Measurements from ENCODE around the gene CCDC178.
A peak's percentile ranks its signal among the peaks of the same experiment; 100 is the strongest.

Gene CCDC178

GRCh38 chr18:32907648-32908423 is 532.7 kb downstream of the CCDC178 start:
- no peak for TF ChIP-seq CREB1 (IDR thresholded peaks at IDR 0.05; ENCODE audit: low read depth)
- TF ChIP-seq FOXM1 (IDR thresholded peaks at IDR 0.05; ENCODE audit: borderline replicate concordance, low read depth): no peak
- TF ChIP-seq RAD21 (IDR thresholded peaks at IDR 0.05; ENCODE audit: low read depth): no peak
- TF ChIP-seq CEBPB (IDR thresholded peaks at IDR 0.05): no peak
- no peak for TF ChIP-seq TEAD4 (IDR thresholded peaks at IDR 0.05)
- TF ChIP-seq, protein P1, sequence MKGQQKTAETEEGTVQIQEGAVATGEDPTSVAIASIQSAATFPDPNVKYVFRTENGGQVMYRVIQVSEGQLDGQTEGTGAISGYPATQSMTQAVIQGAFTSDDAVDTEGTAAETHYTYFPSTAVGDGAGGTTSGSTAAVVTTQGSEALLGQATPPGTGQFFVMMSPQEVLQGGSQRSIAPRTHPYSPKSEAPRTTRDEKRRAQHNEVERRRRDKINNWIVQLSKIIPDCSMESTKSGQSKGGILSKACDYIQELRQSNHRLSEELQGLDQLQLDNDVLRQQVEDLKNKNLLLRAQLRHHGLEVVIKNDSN (IDR thresholded peaks at IDR 0.05): no peak
- TF ChIP-seq, protein P2, sequence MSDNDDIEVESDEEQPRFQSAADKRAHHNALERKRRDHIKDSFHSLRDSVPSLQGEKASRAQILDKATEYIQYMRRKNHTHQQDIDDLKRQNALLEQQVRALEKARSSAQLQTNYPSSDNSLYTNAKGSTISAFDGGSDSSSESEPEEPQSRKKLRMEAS (IDR thresholded peaks at IDR 0.05): no peak
- no peak for TF ChIP-seq TAF1 (IDR thresholded peaks at IDR 0.05; ENCODE audit: low read depth)
- TF ChIP-seq REST (IDR thresholded peaks at IDR 0.05; ENCODE audit: low read depth): no peak
- TF ChIP-seq EP300 (IDR thresholded peaks at IDR 0.05; ENCODE audit: borderline replicate concordance): no peak
- TF ChIP-seq TCF12 (IDR thresholded peaks at IDR 0.05; ENCODE audit: low read depth): no peak
- no peak for TF ChIP-seq NFIC (IDR thresholded peaks at IDR 0.05)
- TF ChIP-seq YY1 (IDR thresholded peaks at IDR 0.05; ENCODE audit: low read depth): no peak
- no peak for TF ChIP-seq EGR1 (IDR thresholded peaks at IDR 0.05)

GRCh38 chr18:32907311-32907585 is 533.3 kb downstream of the CCDC178 start:
- TF ChIP-seq NFIC (IDR thresholded peaks at IDR 0.05): no peak
- no peak for TF ChIP-seq REST (IDR thresholded peaks at IDR 0.05; ENCODE audit: low read depth)
- TF ChIP-seq TCF12 (IDR thresholded peaks at IDR 0.05; ENCODE audit: low read depth): no peak
- no peak for TF ChIP-seq FOXM1 (IDR thresholded peaks at IDR 0.05; ENCODE audit: borderline replicate concordance, low read depth)
- TF ChIP-seq, protein P1 (IDR thresholded peaks at IDR 0.05): no peak
- TF ChIP-seq CREB1 (IDR thresholded peaks at IDR 0.05; ENCODE audit: low read depth): no peak
- TF ChIP-seq YY1 (IDR thresholded peaks at IDR 0.05; ENCODE audit: low read depth): no peak
- TF ChIP-seq EGR1 (IDR thresholded peaks at IDR 0.05): no peak
- TF ChIP-seq CEBPB (IDR thresholded peaks at IDR 0.05): no peak
- no peak for TF ChIP-seq TAF1 (IDR thresholded peaks at IDR 0.05; ENCODE audit: low read depth)
- TF ChIP-seq EP300 (IDR thresholded peaks at IDR 0.05; ENCODE audit: borderline replicate concordance): no peak
- no peak for TF ChIP-seq TEAD4 (IDR thresholded peaks at IDR 0.05)
- TF ChIP-seq RAD21 (IDR thresholded peaks at IDR 0.05; ENCODE audit: low read depth): no peak
- TF ChIP-seq, protein P2 (IDR thresholded peaks at IDR 0.05): no peak
- TF ChIP-seq ZBTB7A (IDR thresholded peaks at IDR 0.05; ENCODE audit: low read depth): no peak

GRCh38 chr18:32906506-32907310 is 533.8 kb downstream of the CCDC178 start:
- TF ChIP-seq CREB1 (IDR thresholded peaks at IDR 0.05; ENCODE audit: low read depth): no peak
- TF ChIP-seq YY1 (IDR thresholded peaks at IDR 0.05; ENCODE audit: low read depth): no peak
- TF ChIP-seq TAF1 (IDR thresholded peaks at IDR 0.05; ENCODE audit: low read depth): no peak
- TF ChIP-seq FOXM1 (IDR thresholded peaks at IDR 0.05; ENCODE audit: borderline replicate concordance, low read depth): no peak
- TF ChIP-seq ZBTB7A (IDR thresholded peaks at IDR 0.05; ENCODE audit: low read depth): no peak
- TF ChIP-seq, protein P2 (IDR thresholded peaks at IDR 0.05): no peak
- TF ChIP-seq EP300 (IDR thresholded peaks at IDR 0.05; ENCODE audit: borderline replicate concordance): peak; percentile 20; the same call in 1 of the 2 replicates
- 0 out of 2 replicates have a peak, but pooled peaks have one; percentile 18 for TF ChIP-seq NFIC (IDR thresholded peaks at IDR 0.05)
- no peak for TF ChIP-seq EGR1 (IDR thresholded peaks at IDR 0.05)
- no peak for TF ChIP-seq RAD21 (IDR thresholded peaks at IDR 0.05; ENCODE audit: low read depth)
- TF ChIP-seq CEBPB (IDR thresholded peaks at IDR 0.05): no peak
- TF ChIP-seq TCF12 (IDR thresholded peaks at IDR 0.05; ENCODE audit: low read depth): no peak
- TF ChIP-seq TEAD4 (IDR thresholded peaks at IDR 0.05): 0 out of 2 replicates have a peak, but pooled peaks have one; percentile 37
- no peak for TF ChIP-seq REST (IDR thresholded peaks at IDR 0.05; ENCODE audit: low read depth)
